IMR-90 (cell line): ENCODE results near the gene CNDP2. TPM values are rescaled to one million over a fixed set of nuclear protein-coding genes. Genes with fewer than 3 reads are reported as not detected.
A peak's percentile ranks its signal among the peaks of the same experiment; 100 is the strongest.

ENCODE experiments used
- ATAC-seq: fragments of 200-7000 bp; cut with Tn5 transposase; 2 replicates; pipeline ENCODE4 v1.9.1; 2020; ENCODE audit warnings: low read depth, mild to moderate bottlenecking, moderate library complexity
- BruUV-seq: library from RNA; stranded (reverse); fragments of 400-500 nt; replicated peaks from 2 replicates; lab custom pipeline; 2021; lab: Mats Ljungman, UMichigan
- CTCF ChIA-PET: fragments of 300-600 bp; formaldehyde crosslinking; extraction: SDS; loops from one replicate; lab custom pipeline; 2021; ENCODE audit warnings: antibody characterized with exemption; lab: Yijun Ruan, JAX
- POLR2A ChIA-PET: fragments of 300-600 bp; sonication (Branson Sonifier 250); formaldehyde crosslinking; loops from one replicate; lab custom pipeline; 2022; ENCODE audit warnings: antibody characterized with exemption; ENCODE audit not compliant: unreplicated experiment; lab: Charles Lee
- DNase-seq: peaks from one replicate; pipeline ENCODE4 v3.0.0; 2013
- H2AFZ ChIP-seq: replicated peaks from 2 replicates; pipeline ENCODE3; 2013; ENCODE audit warnings: low read length, mild to moderate bottlenecking; ENCODE audit not compliant: poor library complexity
- H2AK5ac ChIP-seq: 2 replicates; pipeline ENCODE4 v1.6.1; 2013; ENCODE audit warnings: low read depth, low read length, inconsistent platforms
- H2AK9ac ChIP-seq: replicated peaks from 2 replicates; pipeline ENCODE3; 2013; ENCODE audit warnings: mild to moderate bottlenecking, low read depth, low read length, moderate library complexity; ENCODE audit not compliant: poor library complexity
- H2BK120ac ChIP-seq: 2 replicates; pipeline ENCODE4 v1.6.1; 2013; ENCODE audit warnings: low read depth, low read length, inconsistent platforms
- H2BK15ac ChIP-seq: 3 replicates; pipeline ENCODE4 v1.6.1; 2013; ENCODE audit warnings: low read depth, low read length, inconsistent platforms
- H2BK20ac ChIP-seq: 2 replicates; pipeline ENCODE4 v1.6.1; 2013; ENCODE audit warnings: low read depth, mild to moderate bottlenecking, inconsistent platforms, low read length, moderate library complexity
- H2BK5ac ChIP-seq: 2 replicates; pipeline ENCODE4 v1.6.1; 2013; ENCODE audit warnings: mild to moderate bottlenecking, low read depth, low read length, inconsistent platforms; ENCODE audit not compliant: poor library complexity, severe bottlenecking
- H3K14ac ChIP-seq: replicated peaks from 2 replicates; pipeline ENCODE4 v1.6.1; 2013; ENCODE audit warnings: low read depth, low read length, inconsistent platforms
- H3K18ac ChIP-seq: 2 replicates; pipeline ENCODE4 v1.6.1; 2013; ENCODE audit warnings: low read depth, low read length, control low read depth
- H3K23ac ChIP-seq: 2 replicates; pipeline ENCODE4 v1.6.1; 2013; ENCODE audit warnings: low read depth, low read length, inconsistent platforms
- H3K27ac ChIP-seq: 2 replicates; pipeline ENCODE4 v1.5.1; 2013; ENCODE audit warnings: mild to moderate bottlenecking, control low read depth, low read length; ENCODE audit not compliant: insufficient read depth
- H3K27me3 ChIP-seq: 2 replicates; pipeline ENCODE4 v1.6.1; 2013; ENCODE audit warnings: low read length; ENCODE audit not compliant: control insufficient read depth, insufficient read depth
- H3K36me3 ChIP-seq: 2 replicates; pipeline ENCODE4 v1.6.1; 2013; ENCODE audit warnings: low read length, mixed read lengths; ENCODE audit not compliant: control insufficient read depth, insufficient read depth
- H3K4ac ChIP-seq: 2 replicates; pipeline ENCODE4 v1.6.1; 2013; ENCODE audit warnings: low read depth, low read length, inconsistent platforms
- H3K4me1 ChIP-seq: 2 replicates; pipeline ENCODE4 v1.6.1; 2013; ENCODE audit warnings: low read length, mixed read lengths; ENCODE audit not compliant: control insufficient read depth, insufficient read depth
- H3K4me2 ChIP-seq: 2 replicates; pipeline ENCODE4 v1.6.1; 2013; ENCODE audit warnings: low read depth, mild to moderate bottlenecking, control low read depth, low read length, moderate library complexity
- H3K4me3 ChIP-seq: 2 replicates; pipeline ENCODE4 v1.5.1; 2013; ENCODE audit warnings: low read depth, mild to moderate bottlenecking, control low read depth, low read length, moderate library complexity; ENCODE audit not compliant: insufficient read depth
- H3K56ac ChIP-seq: 2 replicates; pipeline ENCODE4 v1.6.1; 2013; ENCODE audit warnings: low read length, inconsistent platforms; ENCODE audit not compliant: insufficient read depth; ENCODE audit errors: extremely low read depth
- H3K79me1 ChIP-seq, 2 experiments: 2 replicates each; pipeline ENCODE4 v1.6.1; 2013; ENCODE audit warnings: low read length in 2 of 2, inconsistent platforms in 1 of 2, low read depth in 1 of 2
- H3K9ac ChIP-seq: 2 replicates; pipeline ENCODE4 v1.6.1; 2013; ENCODE audit warnings: low read depth, low read length, control low read depth
- H3K9me1 ChIP-seq: 2 replicates; pipeline ENCODE4 v1.6.1; 2013; ENCODE audit warnings: low read length, inconsistent platforms; ENCODE audit not compliant: insufficient read depth
- H3K9me3 ChIP-seq: 2 replicates; pipeline ENCODE4 v1.6.1; 2013; ENCODE audit warnings: low read length; ENCODE audit not compliant: control insufficient read depth, insufficient read depth
- H4K20me1 ChIP-seq: 2 replicates; pipeline ENCODE4 v1.6.1; 2013; ENCODE audit warnings: low read length, inconsistent platforms; ENCODE audit not compliant: insufficient read depth
- H4K5ac ChIP-seq: 2 replicates; pipeline ENCODE4 v1.6.1; 2013; ENCODE audit warnings: mild to moderate bottlenecking, low read depth, low read length, control low read depth
- H4K8ac ChIP-seq, 2 experiments: 2 replicates each; pipeline ENCODE4 v1.6.1; 2013; ENCODE audit warnings: low read depth in 2 of 2, low read length in 2 of 2, control low read depth in 1 of 2, inconsistent platforms in 1 of 2
- H4K91ac ChIP-seq: 2 replicates; pipeline ENCODE4 v1.6.1; 2013; ENCODE audit warnings: low read depth, low read length, inconsistent platforms; ENCODE audit not compliant: insufficient read depth
- ELK1 ChIP-seq: fragments of 150-350 bp; IDR thresholded peaks from 2 replicates; pipeline ENCODE4 v1.6.1; 2016; ENCODE audit warnings: low read depth, mild to moderate bottlenecking, low read length, moderate library complexity, borderline replicate concordance
- MXI1 ChIP-seq: IDR thresholded peaks from 2 replicates; pipeline ENCODE4 v1.6.1; 2012; ENCODE audit warnings: low read depth, mild to moderate bottlenecking, low read length, moderate library complexity, borderline replicate concordance
- RFX5 ChIP-seq: IDR thresholded peaks from 2 replicates; pipeline ENCODE4 v1.8.0; 2012; ENCODE audit warnings: low read depth, mild to moderate bottlenecking, low read length, moderate library complexity
- WGBS, 2 experiments: methylation state at CpG; one replicate each; pipeline versions ENCODE4 v1.1.5 to v1.1.7; 2013; ENCODE audit warnings: missing lambda C conversion rate in 2 of 2; ENCODE audit not compliant: insufficient read length in 1 of 2; ENCODE audit errors: extremely low coverage in 2 of 2; 5-methylcytosine and 5-hydroxymethylcytosine counted together
- dilution Hi-C: fragments of 300-500 bp; cut with HindIII; formaldehyde crosslinking; loops from one replicate; pipeline ENCODE4 v1.14.3; 2018; ENCODE audit warnings: low sequenced_read_pairs; ENCODE audit not compliant: unreplicated experiment
- in situ Hi-C: fragments of 300-500 bp; cut with MboI; formaldehyde crosslinking; loops from 3 replicates; pipeline ENCODE4 v1.14.3; 2019; ENCODE audit warnings: low sequenced_read_pairs, inconsistent platforms, mixed read lengths
- intact Hi-C: fragments of 100-400 bp; cut with micrococcal nuclease; formaldehyde crosslinking; loops from 2 replicates; pipeline ENCODE4 v1.10.0; 2022
- polyA plus RNA-seq, 3 experiments: library from polyadenylated mRNA; depleted of rRNA; stranded (reverse); fragments of >200 nt; gene quantifications; 2 replicates each; pipeline ENCODE4 v1.2.3, GENCODE V29; 2012; ENCODE audit warnings: low replicate concordance in 1 of 3
- total RNA-seq: library from RNA; depleted of rRNA; stranded (reverse); fragments of >200 nt; gene quantifications from 2 replicates; pipeline ENCODE4 v1.2.3, GENCODE V29; 2012

CNDP2 gene
- total and polyA plus RNA-seq, 2 of the 4 experiments (the other 2 are of a cell fraction), result 52.0 to 67.9 TPM

- no peak overlapping the region for H2BK15ac ChIP-seq
- H2BK5ac ChIP-seq, result no peak overlapping the region
- H3K4me2 ChIP-seq, result no peak overlapping the region
- WGBS, 2 experiments, result 80% methylated on average over 4 of the region's 14 CpGs; no CpG with 5 or more reads in 1 of the 2 experiments
- no peak overlapping the region for H3K14ac ChIP-seq
- no peak overlapping the region for H3K23ac ChIP-seq
- H4K8ac ChIP-seq, result no peak overlapping the region
- no peaks in the 10 kb centered on the region for H3K79me1 ChIP-seq
- TF ChIP-seq RFX5 (no peak), ELK1 (no peak), MXI1 (no peak)
- H3K4ac ChIP-seq, result no peak overlapping the region
- intact Hi-C loops (no loop called here), in situ Hi-C loops (no loop called here), dilution Hi-C loops (no loop called here)
- H2BK120ac ChIP-seq, result no peak overlapping the region
- H2BK20ac ChIP-seq, result no peak overlapping the region
- H3K56ac ChIP-seq, result no peak overlapping the region
- H3K9me3 ChIP-seq, result no peaks in the 10 kb centered on the region
- CTCF ChIA-PET, result no interaction called here
- DNase-seq (no peak), ATAC-seq (no peak)
- no peaks in the 10 kb centered on the region for H4K20me1 ChIP-seq
- H3K27me3 ChIP-seq, result no peaks in the 10 kb centered on the region
- POLR2A ChIA-PET, result no interaction called here
- H4K91ac ChIP-seq, result no peak overlapping the region
- H3K4me1 ChIP-seq, result peaks cover 1% of the 10 kb centered on the region; the same call in 1 of the 2 replicates
- TSS peak; percentile 93 for BruUV-seq
- no peaks in the 10 kb centered on the region; the same call in 1 of the 2 replicates for H3K9me1 ChIP-seq
- H3K9ac ChIP-seq, result no peak overlapping the region
- no peak overlapping the region for H3K27ac ChIP-seq
- no peak overlapping the region for H3K4me3 ChIP-seq
- H3K18ac ChIP-seq, result no peak overlapping the region
- no peak overlapping the region for H4K5ac ChIP-seq
- H2AFZ ChIP-seq, result no peak overlapping the region
- H2AK5ac ChIP-seq, result no peak overlapping the region
- H2AK9ac ChIP-seq, result no peak overlapping the region
- H3K36me3 ChIP-seq, result peaks cover 41% of the 10 kb centered on the region
Observed at GRCh38 chr18:74520096-74520833, 24.1 kb downstream of the CNDP2 start.
